K562 (cell line): ENCODE data around the gene ICAM2. TPM values are rescaled to one million over a fixed set of nuclear protein-coding genes. Genes with fewer than 3 reads are reported as not detected.

Experiments
- ATAC-seq: fragments of 200-7000 bp; cut with Tn5 transposase; 3 replicates; pipeline ENCODE4 v1.9.1; 2020; ENCODE audit warnings: moderate library complexity
- BruUV-seq: library from RNA; stranded (reverse); fragments of 400-500 nt; replicated peaks from 2 replicates; lab custom pipeline; 2021; lab: Mats Ljungman, UMichigan
- CTCF ChIA-PET: fragments of 300-600 bp; formaldehyde crosslinking; extraction: SDS; loops from one replicate; lab custom pipeline; 2021; ENCODE audit warnings: low intra/inter-chr PET ratio; lab: Yijun Ruan, JAX
- POLR2A ChIA-PET: fragments of 300-600, 350-650 bp; sonication (Branson Sonifier 250); formaldehyde crosslinking; extraction: SDS; loops from one replicate; lab custom pipeline; 2021; ENCODE audit warnings: antibody characterized with exemption, inconsistent platforms; lab: Yijun Ruan, JAX
- DNase-seq, 4 experiments: peaks; one replicate each; pipeline versions ENCODE4 v3.0.0 to v3.0.0-alpha.2; 2011 to 2018; ENCODE audit warnings: low spot score in 3 of 4, mixed read lengths in 3 of 4; ENCODE audit errors: extremely low read depth in 1 of 4
- FAIRE-seq: peaks from 2 replicates; lab custom pipeline; 2011; peaks lifted over from hg19 to GRCh38; lab: Jason Lieb, UNC
- H2AFZ ChIP-seq: 2 replicates; pipeline ENCODE4 v1.6.0; 2011; ENCODE audit warnings: low read depth, low read length, control low read depth, inconsistent platforms
- H3K27ac ChIP-seq: fragments of 200-600 bp; 3 replicates; pipeline ENCODE4 v1.8.0; 2011; ENCODE audit warnings: low read depth, mild to moderate bottlenecking, control low read depth, inconsistent platforms, low read length, moderate library complexity, mixed read lengths; ENCODE audit errors: extremely low read depth
- H3K27me3 ChIP-seq, 2 experiments: fragments of 300-600 bp in 1 of 2; 2 replicates in 1 of 2; 3 replicates in 1 of 2; pipeline versions ENCODE4 v1.6.0 to v1.8.0; 2011; ENCODE audit warnings: inconsistent platforms in 2 of 2, low read length in 2 of 2, mild to moderate bottlenecking in 1 of 2, mixed read lengths in 1 of 2, moderate library complexity in 1 of 2; ENCODE audit not compliant: control insufficient read depth in 2 of 2, insufficient read depth in 2 of 2
- H3K36me3 ChIP-seq: fragments of 300-600 bp; 3 replicates; pipeline ENCODE4 v1.8.0; 2011; ENCODE audit warnings: mild to moderate bottlenecking, low read length, inconsistent platforms; ENCODE audit not compliant: control insufficient read depth, insufficient read depth
- H3K4me1 ChIP-seq, 2 experiments: fragments of 200-600 bp in 1 of 2; replicated peaks in 1 of 2; 2 replicates in 1 of 2; 3 replicates in 1 of 2; pipeline versions ENCODE4 v1.5.1 to v1.8.0; 2011; ENCODE audit warnings: inconsistent platforms in 2 of 2, low read length in 2 of 2, mild to moderate bottlenecking in 1 of 2, mixed read lengths in 1 of 2, moderate library complexity in 1 of 2; ENCODE audit not compliant: control insufficient read depth in 2 of 2, insufficient read depth in 2 of 2
- H3K4me2 ChIP-seq: 2 replicates; pipeline ENCODE4 v1.6.1; 2011; ENCODE audit warnings: low read length, control low read depth, inconsistent platforms, mixed read lengths; ENCODE audit not compliant: insufficient read depth
- H3K4me3 ChIP-seq: fragments of 200-600 bp; sonication (generic), shearing (Covaris generic); 2 replicates; pipeline ENCODE4 v1.5.1; 2016; ENCODE audit warnings: control low read depth, inconsistent platforms
- H3K79me2 ChIP-seq: fragments of 200-600 bp; 3 replicates; pipeline ENCODE4 v1.8.0; 2011; ENCODE audit warnings: low read length, inconsistent platforms; ENCODE audit not compliant: control insufficient read depth, insufficient read depth
- H3K9ac ChIP-seq, 2 experiments: 2 replicates each; pipeline versions ENCODE4 v1.6.0 to v1.6.1; 2011; ENCODE audit warnings: low read depth in 2 of 2, low read length in 2 of 2, control low read depth in 1 of 2, inconsistent platforms in 1 of 2, mild to moderate bottlenecking in 1 of 2, mixed read lengths in 1 of 2; ENCODE audit not compliant: insufficient read depth in 1 of 2
- H3K9me1 ChIP-seq: one replicate; pipeline ENCODE4 v1.6.0; 2011; ENCODE audit warnings: inconsistent platforms, mild to moderate bottlenecking, low read length, moderate library complexity; ENCODE audit not compliant: control insufficient read depth, insufficient read depth
- H3K9me3 ChIP-seq: replicated peaks from 2 replicates; pipeline ENCODE4 v1.5.1; 2011; ENCODE audit warnings: low read depth, low read length, inconsistent platforms; ENCODE audit not compliant: control insufficient read depth, insufficient read depth
- H4K20me1 ChIP-seq: replicated peaks from 2 replicates; pipeline ENCODE4 v1.6.1; 2011; ENCODE audit warnings: low read length, inconsistent platforms, mixed read lengths; ENCODE audit not compliant: control insufficient read depth, insufficient read depth
- ARID4B ChIP-seq: sonication (generic); formaldehyde crosslinking; IDR thresholded peaks from 2 replicates; pipeline ENCODE4 v1.8.0; 2022; ENCODE audit warnings: mild to moderate bottlenecking, missing genetic modification reagents
- CLOCK ChIP-seq: fragments of 250-450 bp; sonication (Bioruptor Pico); IDR thresholded peaks from 2 replicates; pipeline ENCODE4 v1.4.0; 2020; ENCODE audit warnings: mild to moderate bottlenecking, moderate library complexity, borderline replicate concordance
- MAFF ChIP-seq: IDR thresholded peaks from 2 replicates; pipeline ENCODE4 v1.6.1; 2012; ENCODE audit warnings: low read length, improper control_type of control experiment
- RBFOX2 ChIP-seq: fragments of 200-400 bp; formaldehyde crosslinking; IDR thresholded peaks from 2 replicates; pipeline ENCODE4 v1.6.1; 2017; ENCODE audit warnings: low read depth, mild to moderate bottlenecking, low read length, moderate library complexity
- WGBS: fragments of 100-300 bp; shearing (Covaris generic); methylation state at CpG from one replicate; pipeline ENCODE4 v1.1.6; 2016; ENCODE audit warnings: low coverage, mixed read lengths; ENCODE audit not compliant: insufficient coverage; ENCODE audit errors: missing lambda C conversion rate; 5-methylcytosine and 5-hydroxymethylcytosine counted together
- in situ Hi-C: fragments of 300-500 bp; cut with MboI; formaldehyde crosslinking; loops from 4 replicates; pipeline ENCODE4 v1.15.0; 2018; ENCODE audit warnings: inconsistent platforms, mixed read lengths
- intact Hi-C: fragments of 100-400 bp; cut with micrococcal nuclease; formaldehyde crosslinking; loops from 2 replicates; pipeline ENCODE4 v1.14.2; 2022
- polyA plus RNA-seq, 8 experiments: library from polyadenylated mRNA; depleted of rRNA in 4 of 8; stranded (reverse) in 5 of 8; unstranded in 3 of 8; fragments of >200 nt; fragmentation: Nextera tagmentation in 2 of 8; fragmentation: Illumina TruSeq in 1 of 8; extraction: Ambion mirVana in 2 of 8; extraction: Trizol in 1 of 8; gene quantifications; 2 replicates each; pipeline versions ENCODE4 v1.2.1 to v1.2.3, GENCODE V29; 2011 to 2014; ENCODE audit warnings: inconsistent platforms in 1 of 8, missing spikeins in 1 of 8
- total RNA-seq, 7 experiments: library from RNA; depleted of rRNA in 6 of 7; stranded (reverse); fragments of >200 nt in 6 of 7; fragmentation: Illumina TruSeq in 2 of 7; extraction: Trizol in 2 of 7; gene quantifications; 2 replicates each; pipeline versions ENCODE4 v1.2.1 to v1.2.3, GENCODE V29; 2011 to 2021; ENCODE audit warnings: low replicate concordance in 1 of 7

Gene ICAM2
- total and polyA plus RNA-seq, 9 of the 15 experiments (the other 6 are each of a cell fraction or from before 2014, with no cell fraction given) = 37.9 to 89.4 (median 60.6) TPM

DNA sequence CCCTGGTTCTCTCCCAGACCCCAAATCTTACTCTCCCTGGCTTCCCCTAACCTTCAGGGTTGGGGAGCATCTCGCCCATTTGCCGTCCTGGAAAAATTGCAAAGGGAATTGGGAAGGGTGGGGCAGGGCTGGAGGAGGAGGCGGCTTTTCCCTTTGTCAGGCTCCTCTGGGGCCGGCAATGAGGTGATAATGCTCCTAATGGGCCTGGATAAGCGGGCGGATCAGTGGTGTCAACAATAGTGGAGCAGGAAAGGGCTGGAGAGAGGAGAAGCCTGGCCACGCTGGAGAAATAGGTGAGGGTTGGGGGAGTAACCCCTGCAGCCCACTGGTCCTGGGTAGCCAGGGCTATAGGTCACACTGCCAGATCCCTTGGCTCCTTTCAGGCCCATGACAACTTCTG lies 60.0 kb downstream of the ICAM2 start:
- Histone ChIP-seq H4K20me1 (no peaks in the 10 kb centered on the region), H3K36me3 (no peaks in the 10 kb centered on the region), H3K79me2 (no peaks in the 10 kb centered on the region), H3K27ac (no peak overlapping the region; the same call in 2 of the 3 replicates), H3K9me1 (peaks cover 2% of the 10 kb centered on the region), H3K4me2 (peak overlapping the region; percentile 89), H3K9ac (peak overlapping the region; percentile 17 to 66; a peak in 3 of 4 replicates), H2AFZ (no peak overlapping the region), H3K4me1 (peaks cover 15 to 26% of the 10 kb centered on the region in 2 experiments), H3K4me3 (peak overlapping the region; percentile 23; the same call in 1 of the 2 replicates), H3K9me3 (no peaks in the 10 kb centered on the region), H3K27me3 (0 out of 5 replicates have a peak, but pooled peaks cover 0 to 3% of the 10 kb centered on the region in 2 experiments)
- 21% methylated on average over 7 of the region's 7 CpGs for WGBS
- TSS peak; percentile 62 for BruUV-seq
- TF ChIP-seq ARID4B = peak; percentile 29; the same call in 1 of the 2 replicates
- TF ChIP-seq CLOCK (CRISPR knock-in tag) = no peak
- peak; percentile 43; the same call in 1 of the 2 replicates for TF ChIP-seq RBFOX2
- no peak for TF ChIP-seq MAFF
- ATAC-seq (no peak), DNase-seq (no peak), FAIRE-seq (no peak)
- in situ Hi-C loops = no loop called here
- ChIA-PET CTCF (no interaction called here), POLR2A (no interaction called here)
- intact Hi-C loops = no loop called here
